Activated CD4-positive, CD25-positive, alpha-beta regulatory T cell (primary cell): ENCODE data around the gene AXDND1.
"Not testable (repeated sequence)": the region's sequence is repeated elsewhere in the genome, so short reads cannot be mapped to it uniquely, and the experiment has no call there.

Experiments used
- DNase-seq, 4 experiments: peaks; one replicate each; lab custom pipeline; 2025; lab: John Stamatoyannopoulos, UW

The AXDND1 gene

GRCh38 chr1:179476484-179476883 is 110.7 kb downstream of the AXDND1 start:
- no peak for DNase-seq

- no peak for DNase-seq
These were observed 112.6 kb downstream of the AXDND1 start for GRCh38 chr1:179478370-179478769.

- no peak for DNase-seq
These were observed 124.8 kb downstream of the AXDND1 start for GRCh38 chr1:179490611-179491010.

- DNase-seq, result no peak
These were observed 127.6 kb downstream of the AXDND1 start for GRCh38 chr1:179493323-179493722.

- no peak for DNase-seq
These were observed 140.4 kb downstream of the AXDND1 start for GRCh38 chr1:179506199-179506598.

GRCh38 chr1:179509384-179509783 is 143.6 kb downstream of the AXDND1 start:
- no peak for DNase-seq

- DNase-seq, result no peak
These were observed 144.3 kb downstream of the AXDND1 start for GRCh38 chr1:179510038-179510437.

GRCh38 chr1:179516976-179517705 is 151.4 kb downstream of the AXDND1 start:
- DNase-seq, result no peak

GRCh38 chr1:179518544-179518943 is 152.8 kb downstream of the AXDND1 start:
- not testable (repeated sequence) for DNase-seq

- DNase-seq, result no peak
These were observed 163.9 kb downstream of the AXDND1 start for GRCh38 chr1:179529482-179530195.

- DNase-seq, result no peak
These were observed 164.6 kb downstream of the AXDND1 start for GRCh38 chr1:179530352-179530751.

- no peak for DNase-seq
These were observed 176.0 kb downstream of the AXDND1 start for GRCh38 chr1:179541774-179542173.

GRCh38 chr1:179545321-179545720 is 179.6 kb downstream of the AXDND1 start:
- DNase-seq, result no peak

- DNase-seq, result no peak
These were observed 181.3 kb downstream of the AXDND1 start for GRCh38 chr1:179547021-179547535.

GRCh38 chr1:179548666-179549367 is 183.0 kb downstream of the AXDND1 start:
- DNase-seq, result no peak

GRCh38 chr1:179549368-179549700 is 183.6 kb downstream of the AXDND1 start:
- DNase-seq, result no peak

- DNase-seq, result no peak
These were observed 185.2 kb downstream of the AXDND1 start for GRCh38 chr1:179550746-179551682.

- DNase-seq, result no peak
These were observed 188.7 kb downstream of the AXDND1 start for GRCh38 chr1:179554427-179554826.

- no peak for DNase-seq
These were observed 192.3 kb downstream of the AXDND1 start for GRCh38 chr1:179558078-179558477.

- DNase-seq, result no peak
These were observed 209.9 kb downstream of the AXDND1 start, which contains the start of gene NPHS2 for GRCh38 chr1:179575497-179576314. NPHS2 (minus strand) TSS chr1:179575948; CDS start chr1:179575864, 84 bp downstream.

GRCh38 chr1:179576509-179576908 is 210.7 kb downstream of the AXDND1 start:
- DNase-seq, result no peak
